ENCODE data around the gene MTMR3.
"Not testable (repeated sequence)": the region's sequence is repeated elsewhere in the genome, so short reads cannot be mapped to it uniquely, and the experiment has no call there.

Gene MTMR3

DNA sequence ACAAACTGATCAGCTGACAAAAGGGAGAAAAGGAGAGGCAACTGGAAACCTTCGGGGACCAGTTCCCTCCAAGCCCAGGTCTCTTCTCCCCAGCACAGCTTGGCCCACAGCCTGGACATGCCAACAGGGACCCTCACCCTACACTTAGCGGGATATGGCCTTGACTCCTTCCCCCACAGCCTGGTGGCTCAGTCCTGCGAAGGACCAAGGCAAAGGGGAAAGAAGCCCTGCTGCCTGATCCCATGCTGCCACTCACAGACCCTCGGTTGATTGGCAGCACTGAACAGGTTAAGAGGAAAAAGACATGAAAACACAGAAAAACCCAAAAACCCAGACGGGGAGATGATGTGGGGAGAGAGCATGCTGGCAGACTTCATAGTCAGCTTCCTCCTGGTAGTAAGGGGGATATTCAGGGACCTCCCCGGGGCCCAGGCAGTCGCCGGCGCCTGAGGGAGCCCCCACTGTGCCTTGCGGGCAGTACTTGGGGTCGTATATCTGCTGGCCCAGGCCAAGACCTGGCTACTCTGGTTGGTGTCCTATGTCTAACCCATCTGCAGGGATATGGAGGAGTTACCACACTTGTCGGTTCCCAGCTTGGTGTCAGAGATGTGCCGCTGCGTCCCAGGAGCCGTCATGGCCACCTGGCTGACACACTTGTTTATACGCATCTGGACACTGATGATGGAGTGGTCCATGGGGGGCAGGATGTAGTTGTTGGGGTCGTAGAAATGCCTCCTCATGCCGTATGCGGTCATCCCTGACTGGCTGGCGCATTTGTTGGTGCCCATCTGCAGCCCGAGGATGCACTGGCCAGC, 163.1 kb downstream of the MTMR3 start:
- DNase-seq (ENCODE audit: low read depth in 2 of 3, low spot score in 2 of 3) = no peak

DNA sequence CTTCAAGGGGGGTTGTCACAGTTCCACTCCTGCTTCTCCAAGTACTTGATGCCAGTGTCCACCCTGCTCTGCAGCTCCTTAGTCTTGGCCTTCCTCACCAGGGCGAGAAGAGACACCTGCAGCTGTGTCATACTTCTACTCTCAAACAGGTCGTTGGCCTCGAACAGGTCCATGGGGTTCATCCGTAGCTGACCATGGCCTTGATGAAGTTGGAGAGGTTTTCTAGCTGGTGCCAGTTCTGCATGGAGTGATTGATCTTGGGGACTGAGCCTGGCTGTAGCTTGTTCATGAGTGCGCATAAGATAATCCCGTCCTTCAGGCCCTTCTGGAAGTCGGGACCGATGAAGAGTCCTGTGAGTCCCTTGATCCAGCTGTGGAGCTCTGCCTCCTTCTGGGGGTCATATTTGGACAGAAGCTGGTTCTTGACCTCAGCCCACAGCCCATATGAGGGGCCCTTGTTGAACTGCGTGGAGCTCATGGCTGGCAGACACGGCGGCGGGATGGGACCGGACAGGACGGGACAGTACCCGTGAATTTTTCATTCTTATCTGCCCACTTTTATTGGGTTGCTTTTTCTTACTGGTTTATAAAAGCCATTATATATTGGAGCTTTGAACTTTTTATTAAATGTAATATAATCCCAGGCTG, 163.9 kb downstream of the MTMR3 start:
- DNase-seq (ENCODE audit: low read depth in 2 of 3, low spot score in 2 of 3) = no peak

DNA sequence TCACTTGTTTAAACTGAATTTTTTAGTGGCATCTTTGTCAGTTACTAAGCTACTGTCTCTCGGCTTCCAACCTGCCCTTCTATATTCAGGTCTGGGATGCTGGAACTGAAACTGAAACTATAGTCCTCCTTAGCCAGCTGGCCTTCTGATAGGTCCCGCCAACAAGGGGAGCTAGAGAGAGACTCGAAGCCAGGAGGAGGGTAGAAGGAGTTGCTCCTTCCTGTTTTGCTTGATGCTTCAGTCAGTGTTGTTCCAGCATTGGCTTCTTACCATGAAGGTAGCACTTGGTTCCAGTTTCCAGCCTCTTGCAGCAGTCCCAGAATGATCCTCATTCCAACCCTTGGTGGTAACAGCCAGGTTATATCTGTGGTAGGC, 164.4 kb downstream of the MTMR3 start:
- no peak for DNase-seq (ENCODE audit: low read depth in 2 of 3, low spot score in 2 of 3)

DNA sequence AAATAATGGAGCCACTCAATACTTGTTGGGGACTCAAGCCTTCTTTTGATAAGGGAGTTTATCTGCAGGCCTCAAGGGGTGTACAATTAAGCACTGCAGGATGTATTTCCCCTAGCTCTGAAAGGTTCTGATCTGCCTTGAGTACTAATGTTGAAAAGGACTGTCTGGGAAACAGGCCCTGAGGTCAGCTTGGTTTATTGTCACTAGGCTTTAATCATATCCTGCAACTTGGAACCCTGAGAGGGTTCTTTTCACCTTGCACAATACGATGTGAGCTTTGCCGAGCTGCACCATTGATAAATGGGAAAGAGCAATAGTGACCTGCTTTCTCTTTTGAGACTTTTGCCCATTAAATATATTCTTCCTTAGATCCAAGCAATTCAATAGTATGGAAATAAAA, 165.7 kb downstream of the MTMR3 start:
- no peak for DNase-seq (ENCODE audit: low read depth in 2 of 3, low spot score in 2 of 3)

DNA sequence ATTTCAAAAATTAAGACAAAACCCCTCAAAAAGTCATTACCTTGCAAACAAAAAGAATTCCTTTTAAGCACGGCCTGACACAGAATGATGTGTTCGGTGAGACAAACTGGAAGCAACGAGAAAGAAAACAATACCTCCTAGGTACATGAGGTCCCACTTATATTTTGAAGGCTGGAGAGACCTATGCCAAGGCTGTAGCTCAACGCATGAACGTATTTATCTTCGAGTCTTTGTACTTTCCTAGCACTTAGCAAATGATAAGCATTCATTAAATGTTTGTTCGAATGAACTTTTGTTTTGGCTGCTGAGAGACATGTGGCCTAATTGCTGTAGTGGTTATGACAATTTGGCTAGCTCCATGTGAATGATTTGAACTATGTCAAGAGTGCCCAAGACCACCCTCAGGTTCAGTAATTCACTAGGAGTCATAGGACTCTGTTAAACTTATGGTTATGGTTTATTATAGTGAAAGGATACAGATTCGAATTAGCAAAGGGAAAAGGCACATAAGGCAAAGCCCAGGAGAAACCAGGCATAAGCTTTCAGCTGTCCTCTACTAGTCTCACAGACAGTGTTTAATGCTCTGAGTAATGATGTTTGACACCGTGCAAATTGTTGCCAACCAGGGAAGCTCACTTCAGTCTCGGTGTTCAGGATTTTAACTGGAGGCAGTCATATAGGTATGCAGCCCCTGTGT, 171.2 kb downstream of the MTMR3 start:
- no peak for DNase-seq (ENCODE audit: low read depth in 2 of 3, low spot score in 2 of 3)

DNA sequence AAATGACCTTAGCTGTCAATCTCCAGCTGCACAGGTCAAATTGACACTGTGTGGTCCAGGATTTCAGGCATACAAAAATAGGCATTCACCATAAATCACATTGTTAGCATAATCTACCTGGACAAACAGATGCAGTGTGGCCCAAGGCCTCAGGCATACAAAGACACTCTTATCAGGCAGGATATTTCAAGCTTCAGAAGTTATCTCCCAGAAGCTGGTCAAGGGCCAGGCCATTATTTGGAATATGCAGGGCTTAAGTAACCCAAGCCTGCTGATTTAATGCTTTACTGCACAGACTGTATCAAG, 171.7 kb downstream of the MTMR3 start:
- DNase-seq (ENCODE audit: low read depth in 2 of 3, low spot score in 2 of 3) = no peak

DNA sequence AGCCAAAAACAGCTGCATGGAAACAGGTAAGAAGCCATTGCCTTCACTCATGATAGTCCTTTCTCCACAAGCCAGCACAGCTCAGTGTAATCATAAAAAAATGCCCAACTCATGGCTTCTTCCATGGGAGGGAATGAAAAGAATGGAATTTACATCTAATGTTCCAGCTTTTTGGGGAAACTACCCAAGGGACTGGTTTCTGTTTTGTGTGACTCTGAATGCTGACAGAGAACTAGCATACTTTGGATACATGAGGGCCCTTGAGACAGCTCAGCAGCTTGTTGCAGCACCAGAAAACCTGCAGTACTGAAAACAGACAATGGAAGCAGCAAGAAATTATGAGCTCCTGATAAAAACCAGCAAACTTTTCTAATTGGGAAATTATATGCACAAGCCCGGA, 173.0 kb downstream of the MTMR3 start:
- DNase-seq (ENCODE audit: low read depth in 2 of 3, low spot score in 2 of 3) = no peak

DNA sequence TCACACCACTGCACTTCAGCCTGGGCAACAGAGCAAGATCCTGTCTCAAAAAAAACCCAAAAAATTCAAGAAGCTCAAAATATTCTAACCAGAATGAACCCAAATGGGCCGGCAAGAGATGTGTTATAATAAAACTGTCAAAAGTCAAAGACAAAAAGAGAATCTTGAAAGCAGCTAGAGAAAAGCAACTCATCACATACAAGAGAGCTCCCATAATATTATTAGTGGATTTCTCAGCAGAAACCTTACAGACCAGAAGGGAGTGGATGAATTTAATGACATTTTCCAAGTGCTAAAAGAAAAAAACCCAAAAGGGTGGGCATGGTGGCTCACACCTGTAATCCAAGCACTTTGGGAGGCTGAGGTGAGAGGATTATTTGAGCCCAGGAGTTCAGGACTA, 174.4 kb downstream of the MTMR3 start:
- no peak for DNase-seq (ENCODE audit: low read depth in 2 of 3, low spot score in 2 of 3)

DNA sequence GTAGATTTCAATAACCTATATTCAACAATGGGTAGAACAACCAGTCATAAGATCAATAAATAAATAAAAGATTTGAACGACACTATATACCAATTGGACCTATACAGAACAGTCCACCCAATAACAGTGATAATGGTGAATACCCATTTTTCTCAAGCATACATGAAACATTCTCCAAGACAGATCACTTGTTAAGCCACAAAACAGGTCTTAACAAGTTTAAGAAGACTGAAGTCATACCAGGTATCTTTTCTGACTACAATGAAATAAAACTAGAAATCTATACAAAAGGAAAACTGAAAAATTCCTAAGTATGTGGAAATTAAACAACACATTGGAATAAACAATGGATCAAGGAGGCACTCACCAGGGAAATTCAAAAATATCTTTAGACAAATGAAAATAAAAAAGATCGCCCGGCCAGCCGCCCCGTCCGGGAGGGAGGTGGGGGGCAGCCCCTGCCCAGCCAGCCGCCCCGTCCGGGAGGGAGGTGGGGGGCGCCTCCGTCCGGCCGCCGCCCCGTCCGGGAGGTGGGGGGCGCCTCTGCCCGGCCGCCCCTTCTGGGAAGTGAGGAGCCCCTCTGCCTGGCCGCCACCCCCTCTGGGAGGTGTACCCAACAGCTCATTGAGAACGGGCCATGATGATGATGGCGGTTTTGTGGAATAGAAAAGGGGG, 176.5 kb downstream of the MTMR3 start:
- not testable (repeated sequence) for DNase-seq (ENCODE audit: low read depth in 2 of 3, low spot score in 2 of 3)

DNA sequence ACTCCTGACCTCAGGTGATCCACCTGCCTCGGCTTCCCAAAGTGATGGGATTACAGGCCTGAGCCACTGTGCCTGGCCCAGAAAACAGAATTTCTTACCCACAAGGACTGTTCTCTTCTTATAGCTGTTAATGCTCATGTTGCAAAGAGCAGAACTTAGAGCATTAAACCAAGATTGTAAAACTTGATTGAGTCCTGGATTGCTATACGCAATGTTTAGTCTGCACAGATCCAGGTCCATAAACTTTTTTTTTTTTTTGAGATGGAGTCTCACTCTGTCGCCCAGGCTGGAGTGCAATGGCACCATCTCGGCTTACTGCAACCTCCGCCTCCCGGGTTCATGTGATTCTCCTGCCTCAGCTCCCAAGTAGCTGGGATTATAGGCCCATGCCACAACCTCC, 178.1 kb downstream of the MTMR3 start:
- not testable (repeated sequence) for DNase-seq (ENCODE audit: low read depth in 2 of 3, low spot score in 2 of 3)

DNA sequence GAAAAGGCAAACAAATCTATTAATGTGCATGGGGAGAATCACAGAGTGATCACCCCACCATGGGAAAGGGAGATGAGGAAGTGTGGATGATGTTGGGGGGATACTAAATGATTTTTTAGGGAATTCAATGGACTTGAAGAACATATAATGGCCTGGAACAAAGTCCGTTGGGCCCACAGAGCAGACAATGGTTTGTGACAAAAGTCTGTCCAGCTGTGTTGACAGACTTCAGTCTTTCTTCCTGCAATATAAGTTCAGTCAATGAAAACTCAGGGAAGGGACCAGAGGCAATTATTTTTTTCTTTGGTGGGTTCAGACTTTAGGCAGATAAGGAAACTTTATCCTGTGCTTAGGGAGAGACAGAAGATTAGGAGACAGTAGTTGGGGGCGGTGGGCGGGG, 179.3 kb downstream of the MTMR3 start:
- DNase-seq (ENCODE audit: low read depth in 2 of 3, low spot score in 2 of 3) = no peak

DNA sequence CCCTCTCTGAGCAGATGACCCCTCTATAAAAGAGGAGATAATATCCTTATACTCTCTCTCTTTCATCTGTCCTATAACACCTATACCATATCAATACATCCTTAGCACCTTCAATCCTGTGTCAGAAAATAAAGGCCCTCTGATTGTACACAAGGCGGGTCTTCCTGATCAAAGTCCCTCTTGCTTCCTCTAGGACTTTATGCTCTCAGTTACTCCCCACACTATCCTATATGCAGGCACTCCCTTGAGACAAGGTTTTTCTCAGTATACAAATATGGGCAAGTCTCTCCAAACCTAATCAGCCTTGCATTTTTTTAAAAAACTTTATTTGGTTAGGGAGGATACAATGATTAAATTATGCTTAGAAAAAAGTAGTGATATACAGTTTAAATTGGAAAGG, 180.0 kb downstream of the MTMR3 start:
- no peak for DNase-seq (ENCODE audit: low read depth in 2 of 3, low spot score in 2 of 3)

DNA sequence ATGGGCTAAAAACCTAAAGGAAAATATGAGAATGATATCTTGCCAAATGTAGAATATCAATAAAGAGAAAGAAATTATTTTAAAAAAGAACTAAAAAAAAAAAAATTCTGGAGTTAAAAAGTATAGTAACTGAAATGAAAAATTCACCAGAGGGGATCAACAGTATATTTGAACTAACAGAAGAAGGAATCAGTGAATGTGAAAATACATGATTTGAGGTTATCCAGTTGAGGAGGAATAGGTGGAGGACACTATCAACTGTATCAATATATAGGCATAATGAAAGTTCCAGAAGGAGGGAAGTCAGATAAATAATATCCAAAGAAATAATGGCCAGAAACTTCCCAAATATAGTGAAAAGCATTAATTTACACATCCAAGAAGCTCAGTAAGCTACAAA, 181.2 kb downstream of the MTMR3 start:
- no peak for DNase-seq (ENCODE audit: low read depth in 2 of 3, low spot score in 2 of 3)

DNA sequence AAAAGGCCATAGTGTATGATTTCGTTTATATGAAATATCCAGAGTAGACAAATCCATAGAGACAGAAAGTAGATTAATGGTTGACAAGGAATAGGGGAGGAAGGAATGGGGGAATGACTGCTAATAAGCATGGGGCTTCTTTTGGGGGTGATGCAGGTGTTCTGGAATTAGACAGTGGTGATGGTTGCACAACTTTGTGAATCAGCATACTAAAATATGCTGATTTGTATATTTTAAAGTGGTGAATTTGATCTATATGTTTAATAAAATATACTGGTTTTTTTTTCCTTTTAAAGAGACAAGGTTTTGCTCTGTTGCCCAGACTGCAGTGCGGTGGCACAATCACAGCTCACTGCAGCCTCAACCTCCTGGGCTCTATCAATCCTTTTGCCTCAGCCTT, 190.8 kb downstream of the MTMR3 start:
- DNase-seq (ENCODE audit: low read depth in 2 of 3, low spot score in 2 of 3) = no peak

DNA sequence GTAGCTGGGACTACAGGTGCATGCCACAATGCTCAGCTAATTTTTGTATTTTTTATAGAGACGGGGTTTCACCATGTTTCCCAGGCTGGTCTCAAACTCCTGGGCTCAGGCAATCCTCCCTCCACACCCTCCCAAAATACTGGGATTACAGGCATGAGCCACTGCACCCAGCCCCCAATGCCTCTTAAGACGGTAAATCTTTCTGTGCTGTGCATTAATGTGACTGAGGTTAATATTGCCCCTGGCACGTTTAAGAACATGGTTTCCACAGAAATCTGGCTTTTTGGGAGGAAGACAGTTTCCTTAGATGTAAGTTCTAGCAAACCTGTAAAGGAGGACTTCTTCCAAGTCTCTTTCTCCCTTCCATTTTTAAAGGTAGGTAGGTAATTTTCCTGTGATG, 191.2 kb downstream of the MTMR3 start:
- DNase-seq (ENCODE audit: low read depth in 2 of 3, low spot score in 2 of 3) = no peak

DNA sequence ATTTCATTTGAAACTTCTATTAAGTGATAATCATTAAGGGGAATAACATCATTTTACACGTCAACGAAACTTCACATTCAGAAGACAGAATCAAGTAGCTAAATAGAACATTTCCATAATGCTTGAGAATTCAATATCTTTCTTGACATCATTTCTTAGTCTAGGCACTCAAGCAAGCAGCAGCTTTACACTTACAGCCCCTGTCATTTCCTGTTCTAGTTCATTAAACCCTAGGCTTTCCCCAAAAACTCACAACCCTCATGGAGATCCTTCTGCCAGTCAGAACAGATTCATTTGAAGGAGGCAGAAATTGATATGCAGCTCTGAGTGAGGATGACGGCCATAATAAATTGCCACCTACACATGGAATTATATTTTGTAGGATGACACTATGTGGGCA, 192.0 kb downstream of the MTMR3 start:
- DNase-seq (ENCODE audit: low read depth in 2 of 3, low spot score in 2 of 3) = no peak

DNA sequence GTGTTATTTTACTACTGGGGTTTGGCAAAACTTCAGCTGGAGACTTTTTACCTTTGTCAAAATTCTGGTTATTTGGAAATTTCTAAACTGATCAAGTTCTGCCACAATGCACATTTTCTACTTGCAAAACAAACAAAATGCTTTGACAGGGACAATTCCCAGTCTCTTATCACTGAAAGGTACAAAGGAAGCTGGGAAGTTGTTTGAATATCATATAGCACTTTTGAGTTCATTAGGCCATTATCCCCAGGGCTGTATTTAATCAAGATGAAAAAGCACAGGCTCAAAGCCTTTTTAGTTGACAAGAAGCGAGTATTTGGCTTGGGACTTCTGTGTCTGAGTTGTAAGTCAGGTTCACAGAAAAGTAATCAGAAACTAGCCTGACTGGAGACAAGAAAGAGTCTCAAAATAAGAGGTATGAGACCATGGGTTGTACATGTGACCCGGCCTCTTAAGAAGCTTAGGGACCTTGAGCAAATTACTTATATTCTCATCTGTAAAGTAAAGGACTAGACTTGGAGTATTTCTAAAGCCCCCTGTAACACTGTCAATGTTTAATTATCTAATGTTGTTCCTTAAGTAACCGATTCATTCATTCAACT, 194.4 kb downstream of the MTMR3 start:
- DNase-seq (ENCODE audit: low read depth in 2 of 3, low spot score in 2 of 3) = no peak

DNA sequence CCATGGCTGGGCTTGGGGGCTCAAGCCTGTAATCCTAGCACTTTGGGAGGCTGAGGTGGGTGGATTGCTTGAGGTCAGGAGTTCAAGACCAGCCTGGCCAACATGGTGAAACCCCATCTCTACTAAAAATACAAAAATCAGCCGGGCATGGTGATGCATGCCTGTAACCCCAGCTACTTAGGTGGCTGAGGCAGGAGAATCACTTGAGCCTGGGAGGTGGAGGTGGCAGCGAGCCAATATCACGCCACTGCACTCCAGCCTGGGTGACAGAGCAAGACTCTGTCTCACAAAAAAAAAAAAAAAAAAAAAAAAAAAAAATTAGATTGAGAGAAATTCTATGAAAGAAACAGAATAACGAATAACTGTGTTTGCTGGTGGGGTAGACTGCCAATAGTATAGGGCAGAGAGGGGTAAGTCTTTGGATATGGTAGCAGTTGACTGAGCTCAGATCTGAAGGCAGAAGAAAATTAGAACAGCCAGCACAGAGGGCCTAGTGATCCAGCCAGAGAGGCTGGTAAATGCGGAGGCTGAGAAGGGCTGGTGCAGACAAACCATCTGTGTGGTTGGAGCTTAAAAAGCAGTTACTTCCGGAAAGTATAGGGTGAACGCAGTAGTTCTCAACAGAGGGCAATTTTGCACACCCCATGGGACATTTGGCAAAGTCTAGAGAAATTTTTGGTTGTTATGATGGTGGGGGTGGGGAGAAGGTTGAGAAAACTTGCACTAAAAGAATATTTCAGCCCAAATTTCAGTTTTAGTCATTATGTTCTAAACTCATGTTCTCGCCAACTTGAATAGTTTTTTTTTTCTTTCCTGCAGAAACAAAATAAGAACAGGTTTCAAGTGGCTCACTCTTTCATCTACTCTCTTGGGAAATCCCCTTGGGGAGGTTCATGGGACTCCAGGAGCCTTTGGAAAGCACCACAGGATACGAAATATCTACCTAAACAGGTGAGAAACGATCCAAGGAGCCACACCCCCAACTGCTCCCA, 195.6 kb downstream of the MTMR3 start:
- DNase-seq (ENCODE audit: low read depth in 2 of 3, low spot score in 2 of 3) = no peak

DNA sequence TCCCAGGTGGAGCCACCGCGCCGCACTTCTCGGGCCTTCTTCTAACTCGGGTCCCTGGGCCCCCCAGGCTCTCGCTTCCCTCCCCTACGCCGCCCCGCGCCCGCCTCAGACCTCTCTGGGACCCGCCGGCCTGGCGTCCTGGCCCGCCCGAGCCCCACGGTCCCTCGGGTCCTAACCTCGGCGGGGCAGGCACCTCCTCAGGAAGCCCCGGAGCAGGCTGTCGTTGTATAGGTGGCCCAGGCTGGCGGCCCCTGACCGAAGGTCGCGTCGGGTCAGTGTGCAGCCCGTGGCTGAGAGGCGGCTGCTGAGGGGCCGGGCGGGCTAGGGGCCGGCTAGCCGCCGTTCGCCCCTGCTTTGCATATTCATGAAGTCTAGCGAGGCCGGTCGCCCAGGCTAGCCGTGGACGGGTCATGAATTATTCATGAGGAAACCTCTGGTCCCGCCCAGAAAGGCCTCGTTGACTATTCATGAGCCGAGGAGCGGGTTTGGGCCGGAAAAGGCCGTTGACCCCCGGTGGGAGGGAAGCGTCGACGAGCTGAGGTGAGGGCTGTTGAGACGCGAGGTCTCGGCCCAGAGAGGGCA, 197.1 kb downstream of the MTMR3 start, which contains the start of gene HORMAD2:
TSS of gene HORMAD2 (plus strand) at position 513 of the 582 bp plus-strand sequence. CDS start 13,489 bp downstream, outside the sequence.
- no peak for DNase-seq (ENCODE audit: low read depth in 2 of 3, low spot score in 2 of 3)

All from activated CD8-positive, alpha-beta memory T cell treated with anti-CD3 and anti-CD28 coated beads for 48 hours (primary cell).